CD4-positive, alpha-beta T cell treated with Interleukin-4 for 4 hours (primary cell): Measurements from ENCODE around the gene ZNF90.
A peak's percentile ranks its signal among the peaks of the same experiment; 100 is the strongest.
"Not testable (repeated sequence)": the region's sequence is repeated elsewhere in the genome, so short reads cannot be mapped to it uniquely, and the experiment has no call there.

Experiments used
- DNase-seq: peaks from one replicate; pipeline ENCODE4 v3.0.0-alpha.2; 2020

Gene ZNF90

DNA sequence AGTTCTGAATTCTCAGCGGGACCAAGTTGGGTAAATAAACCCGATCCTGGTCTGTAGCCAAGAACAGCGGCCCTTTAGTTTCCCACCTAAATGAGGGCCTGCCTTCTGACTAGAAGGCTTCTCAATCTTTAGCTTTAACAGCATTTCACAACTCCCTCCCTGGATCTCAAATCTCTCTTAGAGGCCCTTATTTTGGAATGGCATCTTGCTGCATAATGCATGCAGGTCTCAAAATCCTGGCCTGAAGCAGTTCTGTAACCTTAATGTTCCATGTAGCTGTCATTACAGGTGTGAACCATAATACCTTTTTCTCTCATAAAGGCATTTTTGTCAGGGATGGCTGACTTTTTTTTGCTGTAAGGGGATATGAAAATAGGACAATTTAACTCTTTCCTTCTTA is 29.5 kb downstream of the ZNF90 start:
- DNase-seq, result no peak

DNA sequence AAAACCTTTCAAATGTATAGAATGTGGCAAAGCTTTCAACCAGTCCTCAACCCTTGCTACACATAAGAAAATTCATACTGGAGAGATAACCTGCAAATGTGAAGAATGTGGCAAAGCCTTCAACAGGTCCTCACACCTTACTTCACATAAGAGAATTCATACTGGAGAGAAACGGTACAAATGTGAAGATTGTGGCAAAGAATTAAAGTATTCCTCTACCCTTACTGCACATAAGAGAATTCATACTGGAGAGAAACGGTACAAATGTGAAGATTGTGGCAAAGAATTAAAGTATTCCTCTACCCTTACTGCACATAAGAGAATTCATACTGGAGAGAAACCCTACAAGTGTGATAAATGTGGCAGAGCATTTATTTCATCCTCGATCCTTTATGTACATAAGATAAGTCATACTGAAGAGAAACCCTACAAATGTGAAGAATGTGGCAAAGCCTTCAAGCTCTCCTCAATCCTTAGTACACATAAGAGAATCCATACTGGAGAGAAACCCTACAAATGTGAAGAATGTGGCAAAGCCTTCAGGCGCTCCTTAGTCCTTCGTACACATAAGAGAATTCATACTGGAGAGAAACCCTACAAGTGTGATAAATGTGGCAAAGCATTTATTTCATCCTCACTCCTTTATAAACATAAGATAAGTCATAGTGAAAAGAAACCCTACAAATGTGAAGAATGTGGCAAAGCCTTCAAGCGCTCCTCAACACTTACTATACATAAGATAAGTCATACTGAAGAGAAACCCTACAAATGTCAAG is 40.5 kb downstream of the ZNF90 start:
- not testable (repeated sequence) for DNase-seq

DNA sequence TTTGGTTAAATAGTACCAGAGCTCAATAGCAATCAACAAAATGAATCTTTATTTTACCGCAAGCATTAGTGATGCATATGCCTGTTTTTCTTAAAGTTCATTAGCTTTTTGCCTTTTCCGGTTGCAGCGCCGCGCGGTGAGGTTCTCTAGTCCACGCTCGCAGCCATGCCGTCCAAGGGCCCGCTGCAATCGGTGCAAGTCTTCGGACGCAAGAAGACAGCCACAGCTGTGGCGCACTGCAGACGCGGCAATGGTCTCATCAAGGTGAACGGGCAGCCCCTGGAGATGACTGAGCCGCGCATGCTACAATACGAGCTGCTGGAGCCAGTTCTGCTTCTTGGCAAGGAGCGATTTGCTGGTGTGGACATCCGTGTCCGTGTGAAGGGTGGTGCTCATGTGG is 47.1 kb downstream of the ZNF90 start:
- DNase-seq, result no peak

DNA sequence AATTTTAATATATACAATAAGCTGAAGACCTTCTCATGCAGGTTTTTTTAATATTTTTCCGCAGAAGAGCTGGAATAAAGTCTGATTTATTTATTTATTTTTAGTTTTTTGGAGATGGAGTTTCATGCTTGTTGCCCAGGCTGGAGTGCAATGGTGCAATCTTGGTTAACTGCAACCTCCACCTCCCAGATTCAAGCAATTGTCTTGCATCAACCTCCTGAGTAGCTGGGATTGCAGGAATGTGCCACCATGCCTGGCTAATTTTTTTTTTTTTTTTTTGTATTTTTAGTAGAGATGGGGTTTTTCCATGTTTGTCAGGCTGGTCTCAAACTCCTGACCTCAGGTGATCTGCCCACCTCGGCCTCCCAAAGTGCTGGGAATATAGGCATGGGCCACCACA is 55.1 kb downstream of the ZNF90 start:
- not testable (repeated sequence) for DNase-seq

DNA sequence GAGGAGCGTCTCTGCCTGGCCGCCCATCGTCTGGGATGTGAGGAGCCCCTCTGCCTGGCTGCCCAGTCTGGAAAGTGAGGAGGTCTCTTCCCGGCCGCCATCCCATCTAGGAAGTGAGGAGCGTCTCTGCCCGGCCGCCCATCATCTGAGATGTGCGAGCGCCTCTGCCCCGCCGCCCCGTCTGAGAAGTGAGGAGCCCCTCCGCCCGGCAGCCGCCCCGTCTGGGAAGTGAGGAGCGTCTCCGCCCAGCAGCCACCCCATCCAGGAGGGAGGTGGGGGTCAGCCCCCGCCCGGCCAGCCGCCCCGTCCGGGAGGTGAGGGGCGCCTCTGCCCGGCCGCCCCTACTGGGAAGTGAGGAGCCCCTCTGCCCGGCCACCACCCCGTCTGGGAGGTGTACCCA is 59.9 kb downstream of the ZNF90 start:
- not testable (repeated sequence) for DNase-seq

DNA sequence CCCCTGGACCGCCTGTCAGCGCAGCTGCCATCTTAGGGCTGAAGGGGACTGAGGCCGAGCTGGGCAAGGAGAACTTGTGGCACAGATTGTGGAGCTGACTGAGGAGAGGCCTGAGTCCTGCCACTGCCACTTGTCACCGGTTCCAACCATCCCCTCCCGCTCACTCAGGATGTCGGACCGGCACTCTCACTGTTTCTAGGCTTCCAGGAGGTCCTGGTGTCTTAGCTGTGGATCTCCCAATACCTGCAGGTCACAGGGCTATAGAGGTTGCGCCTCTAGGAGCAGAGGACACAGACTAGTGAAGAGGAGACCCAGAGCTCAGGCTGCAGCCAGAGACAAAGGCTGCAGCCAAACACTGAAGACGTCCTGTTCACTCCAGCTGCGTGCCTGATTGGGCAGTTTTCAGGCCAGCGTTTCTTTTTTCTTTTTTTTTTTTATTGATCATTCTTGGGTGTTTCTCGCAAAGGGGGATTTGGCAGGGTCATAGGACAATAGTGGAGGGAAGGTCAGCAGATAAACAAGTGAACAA is 73.9 kb downstream of the ZNF90 start:
- DNase-seq, result no peak

DNA sequence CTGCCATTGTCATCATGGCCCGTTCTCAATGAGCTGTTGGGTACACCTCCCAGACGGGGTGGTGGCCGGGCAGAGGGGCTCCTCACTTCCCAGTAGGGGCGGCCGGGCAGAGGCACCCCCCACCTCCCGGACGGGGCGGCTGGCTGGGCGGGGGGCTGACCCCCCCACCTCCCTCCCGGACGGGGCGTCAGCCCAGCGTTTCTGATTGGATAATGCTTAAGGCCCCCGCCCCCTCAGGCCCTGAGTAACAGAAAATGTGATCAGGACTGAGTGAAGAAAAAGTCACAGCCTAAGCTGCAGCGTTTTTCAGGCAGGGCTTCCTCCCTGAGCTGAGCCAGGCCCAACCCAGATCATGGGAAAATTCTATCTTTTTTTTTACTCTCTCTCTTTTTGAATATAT is 74.7 kb downstream of the ZNF90 start:
- not testable (repeated sequence) for DNase-seq

DNA sequence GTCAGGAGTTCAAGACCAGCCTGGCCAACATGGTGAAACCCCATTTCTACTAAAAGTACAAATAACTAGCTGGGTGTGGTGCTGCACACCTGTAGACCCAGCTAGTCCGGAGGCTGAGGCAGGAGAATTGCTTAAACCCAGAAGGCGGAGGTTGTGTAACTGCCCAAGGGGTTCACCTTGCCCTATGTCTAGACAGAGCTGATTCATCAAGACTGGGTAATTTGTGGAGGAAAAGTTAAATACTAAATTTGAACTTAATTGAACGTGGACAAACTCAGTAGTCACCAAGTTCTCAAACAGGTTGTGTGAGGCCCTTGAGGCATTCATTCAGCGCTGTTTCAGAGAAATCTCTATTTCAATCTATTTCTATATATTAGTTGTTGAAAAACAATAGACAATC is 75.5 kb downstream of the ZNF90 start:
- DNase-seq, result no peak

DNA sequence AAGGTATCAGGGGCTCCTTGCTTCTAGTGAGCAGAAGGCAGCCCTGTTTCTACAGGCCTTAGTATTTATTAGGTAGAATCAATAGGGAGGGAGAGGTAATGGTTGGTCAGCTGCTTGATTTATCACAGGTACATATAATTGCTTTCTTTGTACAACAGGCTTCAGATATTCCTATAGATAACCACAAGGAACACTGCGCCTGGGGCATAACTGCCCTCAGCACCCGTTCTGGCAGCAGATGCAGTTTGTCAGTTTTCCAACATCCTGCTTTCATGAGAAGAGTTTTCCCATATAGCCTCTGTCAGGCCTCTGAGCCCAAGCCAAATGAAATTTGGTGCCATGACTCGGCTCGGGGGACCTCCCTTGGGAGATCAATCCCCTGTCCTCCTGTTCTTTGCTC is 76.8 kb downstream of the ZNF90 start:
- DNase-seq, result no peak

DNA sequence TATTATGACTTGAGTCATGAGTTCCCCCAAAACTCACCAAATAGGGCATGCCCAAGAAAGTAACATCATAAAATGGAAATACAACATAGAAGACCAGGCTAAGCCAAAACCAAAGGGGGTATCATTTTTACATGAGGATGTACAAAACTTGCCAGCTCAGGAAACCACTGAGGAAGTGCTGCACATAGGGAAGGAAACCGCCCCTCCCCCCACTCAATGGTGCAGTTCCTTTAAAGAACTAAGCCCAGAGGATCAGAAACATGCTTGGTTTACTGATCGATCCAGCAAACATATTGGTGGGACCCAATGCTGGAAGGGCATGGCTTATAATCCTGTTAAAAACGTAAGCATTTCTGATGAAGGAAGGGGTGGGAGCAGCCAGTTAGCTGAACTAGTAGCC is 85.0 kb downstream of the ZNF90 start:
- DNase-seq, result no peak

DNA sequence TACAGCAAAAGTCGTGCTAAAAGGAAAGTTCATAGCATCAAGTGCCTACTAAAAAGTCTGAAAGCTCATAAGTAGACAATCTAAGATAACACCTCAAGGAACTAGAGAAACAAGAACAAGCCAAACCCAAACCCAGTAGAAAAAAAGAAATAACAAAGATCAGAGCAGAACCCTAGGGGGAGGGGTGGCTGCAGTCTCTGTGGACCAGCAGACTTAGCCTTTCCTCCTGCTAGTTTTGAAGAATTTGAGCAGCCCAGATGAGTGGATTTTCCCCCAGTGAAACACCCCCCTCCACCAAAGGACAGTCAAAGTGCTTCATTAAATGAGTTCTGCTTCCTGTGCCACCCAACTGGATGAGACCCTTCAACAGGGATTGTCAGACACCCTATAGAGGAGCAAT is 86.7 kb downstream of the ZNF90 start:
- no peak for DNase-seq

DNA sequence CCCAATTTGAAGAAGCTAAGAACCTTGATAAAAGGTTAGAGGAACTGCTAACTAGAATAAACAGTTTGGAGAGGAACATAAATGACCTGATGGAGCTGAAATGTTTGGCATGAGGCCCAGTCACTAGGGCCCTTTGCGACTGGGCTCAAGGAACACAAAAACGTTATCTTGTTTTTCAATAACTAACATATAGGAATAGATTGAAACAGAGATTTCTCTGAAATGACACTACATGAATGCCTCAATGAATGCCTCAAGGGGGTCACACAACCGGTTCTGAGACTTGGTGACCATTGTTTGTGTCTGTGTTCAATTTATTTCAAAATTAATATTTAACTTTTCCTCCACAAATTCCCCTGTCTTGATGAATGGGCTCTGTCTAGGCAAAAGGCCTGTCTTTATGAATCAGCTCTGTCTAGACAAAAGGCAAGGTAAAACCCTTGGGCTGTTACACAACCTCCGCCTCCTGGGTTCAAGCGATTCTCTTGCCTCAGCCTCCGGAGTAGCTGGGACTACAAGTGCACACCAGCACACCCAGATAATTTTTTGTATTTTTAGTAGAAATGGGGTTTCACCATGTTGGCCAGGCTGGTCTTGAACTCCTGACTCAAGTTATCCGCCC is 88.3 kb downstream of the ZNF90 start:
- no peak for DNase-seq

DNA sequence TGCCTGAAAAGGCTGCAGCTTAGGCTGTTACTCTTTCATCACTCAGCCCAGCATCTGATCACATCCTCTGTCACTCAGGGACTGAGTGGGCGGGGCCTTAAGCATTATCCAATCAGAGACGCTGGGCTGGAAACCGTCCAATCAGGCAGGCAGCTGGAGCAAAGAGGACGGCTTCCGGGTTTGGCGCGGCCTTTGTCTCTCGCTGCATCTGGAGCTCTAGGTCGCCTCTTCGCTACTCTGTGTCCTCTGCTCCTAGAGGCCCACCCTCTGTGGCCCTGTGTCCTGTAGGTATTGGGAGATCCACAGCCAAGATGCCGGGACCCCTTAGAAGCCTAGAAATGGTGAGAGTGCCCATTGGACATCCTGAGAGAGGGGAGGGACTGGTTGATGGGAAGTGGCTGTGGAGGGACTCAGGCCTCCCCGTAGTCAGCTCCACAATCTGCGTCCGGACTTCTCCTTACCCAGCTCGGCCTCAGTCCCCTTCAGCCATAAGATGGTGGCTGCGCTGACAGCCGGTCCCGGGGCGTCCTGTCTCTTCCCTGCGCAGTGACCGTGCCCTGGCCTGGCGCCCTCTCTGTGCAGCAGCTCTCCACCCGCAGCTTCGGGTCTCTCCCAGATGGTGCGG is 89.3 kb downstream of the ZNF90 start, which contains the start of gene ZNF486:
ZNF486 (plus strand) TSS at position 195 of the 625 bp plus-strand sequence; CDS start at position 312, 117 bp downstream.
- DNase-seq, result peak; percentile 94

DNA sequence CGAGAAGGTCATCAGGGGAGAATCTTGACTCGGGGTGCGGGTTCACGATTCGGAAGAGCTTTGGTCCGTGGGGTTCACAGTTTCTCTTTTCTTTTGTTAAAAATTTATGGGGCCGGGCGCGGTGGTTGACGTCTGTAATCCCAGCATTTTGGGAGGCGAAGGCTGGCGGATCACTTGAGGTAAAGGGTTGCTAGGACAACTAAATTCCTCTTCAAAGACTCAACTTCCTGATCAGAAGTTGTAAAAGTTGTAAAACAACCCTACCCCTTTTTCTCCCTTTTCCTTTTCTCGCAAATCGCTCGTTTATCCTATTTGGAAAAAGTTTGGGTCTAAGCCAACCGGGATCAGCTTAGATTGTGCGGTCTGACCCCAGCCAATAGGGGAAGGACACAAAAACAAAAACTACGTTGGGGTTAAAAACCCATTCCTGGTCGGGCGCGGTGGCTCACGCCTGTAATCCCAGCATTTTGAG is 89.9 kb downstream of the ZNF90 start:
- DNase-seq, result no peak
